GM19324 (cell line): Measurements from ENCODE around the gene C20orf202.
"Not testable (repeated sequence)": the region's sequence is repeated elsewhere in the genome, so short reads cannot be mapped to it uniquely, and the experiment has no call there.

ENCODE experiments used
- ATAC-seq: cut with Tn5 transposase; IDR thresholded peaks from one replicate; pipeline ENCODE4 v1.9.1; 2021; ENCODE audit warnings: mild to moderate bottlenecking, moderate library complexity; ENCODE audit not compliant: unreplicated experiment, low FRiP score

C20orf202 gene

GRCh38 chr20:1206366-1207148 lies 3.3 kb downstream of the C20orf202 start:
- ATAC-seq = no peak

- ATAC-seq = no peak
Observed at GRCh38 chr20:1207293-1207878, 4.1 kb downstream of the C20orf202 start.

- ATAC-seq = no peak
Observed at GRCh38 chr20:1209447-1210387, 6.5 kb downstream of the C20orf202 start.

GRCh38 chr20:1210501-1210900 lies 7.2 kb downstream of the C20orf202 start:
- no peak for ATAC-seq

- ATAC-seq = no peak
Observed at GRCh38 chr20:1212023-1212422, 8.8 kb downstream of the C20orf202 start.

GRCh38 chr20:1212607-1213396 lies 9.5 kb downstream of the C20orf202 start:
- no peak for ATAC-seq

- no peak for ATAC-seq
Observed at GRCh38 chr20:1214838-1215261, 11.6 kb downstream of the C20orf202 start.

- no peak for ATAC-seq
Observed at GRCh38 chr20:1215386-1216170, 12.3 kb downstream of the C20orf202 start.

GRCh38 chr20:1216527-1217427 lies 13.5 kb downstream of the C20orf202 start:
- not testable (repeated sequence) for ATAC-seq

GRCh38 chr20:1222750-1223149 lies 19.5 kb downstream of the C20orf202 start:
- ATAC-seq = not testable (repeated sequence)

GRCh38 chr20:1224205-1224890 lies 21.1 kb downstream of the C20orf202 start:
- ATAC-seq = no peak

GRCh38 chr20:1225263-1225782 lies 22.1 kb downstream of the C20orf202 start:
- no peak for ATAC-seq

- ATAC-seq = no peak
Observed at GRCh38 chr20:1225783-1226654, 22.8 kb downstream of the C20orf202 start, which contains the start of gene RAD21L1. Gene RAD21L1, plus strand, starts transcription at chr20:1226044. Its CDS starts 2,410 bp downstream, at chr20:1228454.

- ATAC-seq = no peak
Observed at GRCh38 chr20:1229541-1229940, 26.3 kb downstream of the C20orf202 start.

- no peak for ATAC-seq
Observed at GRCh38 chr20:1232286-1233111, 29.2 kb downstream of the C20orf202 start.

GRCh38 chr20:1240549-1240948 lies 37.3 kb downstream of the C20orf202 start:
- ATAC-seq = no peak
